Fibroblast of skin of back (primary cell): ENCODE measurements around the gene TXNIP.

Source experiments
- DNase-seq: peaks from one replicate; pipeline ENCODE4 v3.0.0-alpha.2; 2013

The TXNIP gene

GRCh38 chr1:145985502-145986439, 10.6 kb downstream of the TXNIP start:
- DNase-seq = peak; percentile 71

- no peak for DNase-seq
Observed at GRCh38 chr1:145985129-145985501, 11.3 kb downstream of the TXNIP start.

DNA sequence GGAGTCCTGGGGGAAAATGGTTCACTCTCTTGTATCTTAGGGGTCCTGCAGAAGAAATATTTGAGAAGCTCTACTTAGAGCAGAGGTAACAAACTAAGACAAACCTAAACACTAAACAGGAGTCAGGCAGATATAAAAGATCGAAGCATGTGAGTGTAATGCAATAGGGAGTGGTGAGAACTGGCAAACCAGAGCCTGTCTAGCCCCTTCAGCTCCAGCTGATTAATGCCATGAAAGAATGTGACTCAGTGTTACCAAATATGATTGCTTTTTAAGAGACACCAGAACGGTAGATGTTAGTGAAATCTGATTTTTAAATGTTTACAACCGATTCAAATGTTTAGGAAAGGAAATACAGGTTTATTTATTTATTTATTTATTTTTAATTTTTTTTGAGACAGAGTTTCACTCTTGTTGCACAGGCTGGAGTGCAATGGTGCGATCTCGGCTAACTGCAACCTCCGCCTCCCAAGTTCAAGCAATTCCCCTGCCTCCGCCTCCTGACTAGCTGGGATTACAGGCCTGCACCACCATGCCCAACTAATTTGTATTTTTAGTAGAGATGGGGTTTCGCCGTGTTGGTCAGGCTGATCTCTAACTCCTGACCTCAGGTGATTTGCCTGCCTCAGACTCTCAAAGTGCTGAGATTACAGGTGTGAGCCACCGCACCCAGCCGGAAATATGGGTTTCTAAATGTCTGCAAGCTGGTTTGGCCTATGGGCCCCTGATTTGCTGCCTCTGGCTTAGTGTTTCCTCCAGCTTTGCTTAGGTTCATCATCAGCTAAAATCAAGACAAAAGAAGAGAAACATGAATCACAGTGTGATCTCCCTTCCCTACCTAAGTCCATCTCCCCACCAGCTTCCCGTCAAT, 12.2 kb downstream of the TXNIP start:
- DNase-seq = no peak

GRCh38 chr1:145983206-145983675, 13.1 kb downstream of the TXNIP start:
- no peak for DNase-seq

GRCh38 chr1:145982010-145982723, 14.2 kb downstream of the TXNIP start:
- DNase-seq = no peak

GRCh38 chr1:145980457-145980994, 15.9 kb downstream of the TXNIP start:
- DNase-seq = no peak

DNA sequence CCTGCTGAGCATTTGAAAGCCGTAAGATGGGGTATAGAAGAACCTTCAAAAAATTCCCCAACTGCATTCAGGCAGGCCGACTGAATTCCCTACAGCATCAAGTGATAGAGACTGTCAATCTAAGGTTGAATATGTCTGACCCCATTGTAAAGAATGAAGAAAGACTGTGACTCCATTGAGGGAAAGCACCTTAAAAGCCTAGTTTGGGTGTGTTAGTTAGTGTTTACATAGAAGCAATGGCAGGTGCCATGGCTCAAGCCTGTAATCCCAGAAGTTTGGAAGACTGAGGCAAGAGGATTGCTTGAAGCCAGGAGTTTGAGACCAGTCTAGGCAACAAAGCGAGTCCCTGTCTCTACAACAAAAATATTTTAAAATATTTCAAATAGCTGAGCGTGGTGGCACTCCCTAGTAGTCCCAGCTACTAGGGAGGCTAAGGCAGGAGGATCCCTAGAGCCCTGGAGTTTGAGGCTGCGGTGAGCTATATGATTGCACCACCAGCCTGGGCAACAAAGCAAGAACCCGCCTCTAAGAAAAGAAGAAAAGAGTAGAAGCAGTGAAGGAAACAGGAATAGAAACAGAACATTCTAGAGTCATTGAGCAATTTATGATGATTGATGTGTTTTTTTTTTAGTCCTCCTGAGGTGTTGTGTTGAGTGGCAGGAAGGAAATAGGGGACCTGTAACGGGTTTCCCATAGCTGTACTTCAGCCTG, 16.5 kb downstream of the TXNIP start:
- peak; percentile 53 for DNase-seq

DNA sequence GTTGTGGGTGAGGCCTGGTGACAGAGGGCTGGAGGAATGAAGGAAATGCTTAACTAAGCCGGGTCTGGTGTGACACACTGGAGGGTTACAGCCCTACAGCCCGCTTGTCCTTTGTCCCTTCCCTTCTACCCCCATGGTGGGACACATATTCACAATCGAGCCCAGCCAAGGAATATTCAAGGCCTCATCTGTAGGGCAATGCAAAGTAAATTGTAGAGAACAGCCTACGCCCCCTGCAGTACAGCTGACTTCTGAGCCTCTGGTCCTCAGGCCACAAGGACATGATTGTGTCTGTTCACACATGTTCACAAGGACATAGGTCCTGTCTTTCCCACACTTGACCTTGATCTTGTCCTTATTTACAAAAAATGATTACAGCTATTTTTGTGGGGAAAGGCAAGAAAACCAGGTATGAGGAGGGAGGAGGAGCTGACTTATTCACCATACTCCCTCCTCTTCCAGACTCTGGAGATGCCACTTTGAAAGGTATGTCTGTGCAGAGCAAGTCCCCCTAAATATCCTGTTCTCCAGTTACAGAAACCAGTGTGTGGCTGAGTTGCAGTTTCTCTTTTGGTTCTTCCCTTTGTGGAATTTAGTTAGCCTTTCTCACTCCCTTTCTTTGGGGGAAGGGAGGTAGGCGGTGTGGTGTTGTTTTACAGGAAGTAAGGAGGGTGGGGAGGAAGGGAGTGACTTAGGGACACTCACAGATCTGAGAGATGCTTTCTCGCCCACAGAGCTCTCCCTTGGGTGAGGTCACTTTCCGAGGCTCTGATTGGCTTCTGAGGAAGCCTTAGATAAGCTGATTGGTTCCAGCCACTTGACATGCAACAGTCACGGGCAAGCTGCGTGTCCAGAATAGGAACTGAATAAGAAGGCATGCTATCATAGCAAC, 17.3 kb downstream of the TXNIP start:
- DNase-seq = peak; percentile 100

DNA sequence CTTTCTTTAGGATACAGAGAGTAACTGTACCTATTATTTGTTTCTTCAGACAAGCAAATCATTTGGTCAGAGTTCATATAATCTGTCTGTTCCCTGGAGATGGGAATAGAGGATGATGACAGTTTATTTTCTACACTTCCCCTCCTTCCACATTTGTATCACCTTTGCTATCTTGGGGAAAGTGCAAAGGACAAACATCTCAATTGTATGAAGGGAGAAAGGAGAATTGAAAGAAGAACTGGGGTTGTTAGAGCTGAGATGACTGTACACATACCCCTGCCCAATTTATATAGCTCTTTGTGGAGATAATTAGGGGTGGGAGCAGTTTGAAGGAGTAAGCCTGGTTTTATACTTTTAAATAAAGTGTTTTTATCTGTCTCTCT, 17.9 kb downstream of the TXNIP start:
- DNase-seq = no peak

DNA sequence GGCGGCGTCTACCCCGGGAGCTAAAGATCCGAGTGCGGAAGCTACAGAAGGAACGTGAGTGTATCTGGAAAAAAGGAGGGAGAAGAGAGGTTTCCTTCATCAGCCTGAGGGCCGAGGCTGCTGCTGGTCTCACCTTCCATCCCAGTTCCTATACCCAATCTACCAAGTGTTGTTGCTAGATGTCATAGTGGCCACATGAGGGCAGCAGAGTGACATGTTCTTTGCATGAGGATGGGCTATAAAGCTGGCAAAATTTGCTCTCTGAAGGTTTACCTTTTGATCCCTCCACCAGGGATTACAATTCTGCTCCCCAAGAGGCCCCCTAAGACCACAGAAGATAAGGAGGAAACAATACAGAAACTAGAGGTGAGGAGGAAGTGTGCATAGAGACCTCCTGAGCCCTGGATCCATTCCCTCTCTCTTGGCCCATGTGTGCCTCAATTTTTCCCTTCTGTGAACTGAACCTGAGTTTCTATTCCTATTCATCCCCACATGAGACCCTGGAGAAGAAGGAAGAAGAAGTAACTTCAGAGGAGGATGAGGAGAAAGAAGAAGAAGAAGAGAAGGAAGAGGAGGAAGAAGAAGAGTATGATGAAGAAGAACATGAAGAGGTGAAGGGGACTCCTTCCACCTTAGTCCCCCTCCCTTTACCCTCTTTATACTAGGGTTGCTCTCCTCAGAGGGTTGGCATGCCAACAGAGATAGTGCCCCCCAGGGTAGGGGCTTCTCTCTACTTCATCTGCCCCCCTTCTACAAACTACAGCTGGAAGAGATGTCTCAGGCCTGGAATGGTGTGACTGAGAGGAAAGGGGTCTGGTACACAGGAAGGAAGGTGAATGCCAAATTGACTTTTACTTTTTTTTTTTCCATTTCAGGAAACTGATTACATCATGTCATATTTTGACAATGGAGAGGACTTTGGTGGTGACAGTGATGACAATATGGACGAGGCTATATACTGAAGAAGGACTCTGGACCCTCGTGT, 18.6 kb downstream of the TXNIP start:
- peak; percentile 81 for DNase-seq

- no peak for DNase-seq
Observed at GRCh38 chr1:145977016-145977415, 19.4 kb downstream of the TXNIP start.

- DNase-seq = no peak
Observed at GRCh38 chr1:145975216-145975615, 21.2 kb downstream of the TXNIP start.

DNA sequence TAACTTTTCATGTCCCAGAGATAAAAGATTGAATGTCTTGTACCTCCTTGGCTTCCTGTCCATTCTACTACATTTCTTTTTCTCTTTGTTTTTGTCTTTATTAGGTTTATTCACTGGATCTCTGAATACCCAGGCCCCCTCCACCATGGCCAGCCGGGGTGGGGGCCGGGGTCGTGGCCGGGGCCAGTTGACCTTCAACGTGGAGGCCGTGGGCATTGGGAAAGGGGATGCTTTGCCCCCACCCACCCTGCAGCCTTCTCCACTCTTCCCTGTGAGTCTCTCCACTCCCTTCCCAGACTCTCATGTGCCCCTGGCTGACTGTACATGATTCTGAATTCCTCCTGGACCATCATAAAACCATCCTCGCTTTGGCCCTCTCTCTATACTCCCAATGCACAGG, 21.7 kb downstream of the TXNIP start:
- no peak for DNase-seq

- DNase-seq = no peak
Observed at GRCh38 chr1:145972580-145972979, 23.8 kb downstream of the TXNIP start.

DNA sequence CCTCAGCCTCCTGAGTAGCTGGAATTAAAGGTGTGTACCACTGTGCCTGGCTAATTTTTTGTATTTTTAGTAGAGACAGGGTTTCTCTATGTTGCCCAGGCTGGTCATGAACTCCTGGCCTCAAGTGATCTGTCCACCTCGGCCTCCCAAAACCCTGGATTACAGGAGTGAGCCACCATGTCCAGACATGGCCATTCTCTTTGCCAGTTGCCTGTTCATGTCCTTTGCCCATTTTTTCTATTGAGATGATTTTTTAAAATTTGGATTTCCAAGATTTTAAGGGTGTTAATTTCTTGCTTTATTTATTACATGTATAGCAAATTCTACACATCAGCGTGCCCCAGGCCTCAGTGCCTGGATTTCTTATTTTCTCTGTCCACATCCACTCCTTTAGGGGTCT, 29.1 kb downstream of the TXNIP start:
- no peak for DNase-seq

DNA sequence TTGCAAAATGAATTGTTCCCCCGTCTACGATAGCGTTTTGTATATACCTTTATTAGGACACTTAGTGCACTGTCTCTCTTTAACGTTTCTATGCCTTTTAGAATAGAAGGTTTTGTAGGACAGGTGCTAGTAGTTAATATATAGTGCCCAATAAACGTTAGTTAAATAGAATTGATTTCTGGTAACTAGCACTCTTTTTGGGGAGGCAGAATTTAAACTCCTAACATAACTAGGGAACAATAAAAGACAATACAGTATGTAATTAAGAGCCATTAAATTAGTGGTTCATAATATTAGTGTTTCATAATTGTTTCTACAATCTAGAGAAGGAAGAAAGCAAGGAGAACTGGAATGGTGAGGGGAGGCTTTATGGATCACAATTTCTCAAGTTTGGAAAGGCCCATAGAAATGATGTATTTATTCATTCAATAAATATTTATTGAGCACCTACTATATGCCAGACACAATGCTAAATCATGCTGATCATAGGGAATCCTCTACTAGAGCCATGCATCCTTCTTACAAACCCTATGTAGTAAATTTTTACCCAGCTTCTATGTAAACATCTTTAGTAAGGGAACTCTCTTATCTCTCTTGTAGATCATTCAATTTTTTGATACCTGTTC, 31.1 kb downstream of the TXNIP start:
- no peak for DNase-seq

- peak; percentile 95 for DNase-seq
Observed at GRCh38 chr1:145964328-145965118, 31.9 kb downstream of the TXNIP start, which contains the start of the genes ANKRD34A and POLR3GL. Gene ANKRD34A, minus strand, starts transcription at chr1:145964575. Its CDS starts 2,816 bp downstream, at chr1:145961759. Gene POLR3GL, plus strand, starts transcription at chr1:145964690. Its CDS starts 10,176 bp downstream, at chr1:145974866.
